Left renal cortex interstitium (tissue), 4 donors: ENCODE data around the gene MPC2. TPM values are rescaled to one million over a fixed set of nuclear protein-coding genes. Genes with fewer than 3 reads are reported as not detected.
"Not testable (repeated sequence)": the region's sequence is repeated elsewhere in the genome, so short reads cannot be mapped to it uniquely, and the experiment has no call there.

Experiments
- DNase-seq, 4 donors: peaks; one replicate each; pipeline ENCODE4 v3.0.0-alpha.2; 2013; ENCODE audit warnings: low read depth in 4 of 4, low spot score in 2 of 4, missing footprints in 1 of 4
- polyA plus RNA-seq, 4 donors: library from polyadenylated mRNA; unstranded; fragments of 120-200 nt; gene quantifications; one replicate each; pipeline ENCODE4 v1.2.1, GENCODE V29; 2013; ENCODE audit not compliant: insufficient read length in 4 of 4

The MPC2 gene
- polyA plus RNA-seq, 4 donors, result 172 to 207 (median 191) TPM

GRCh38 chr1:167910530-167910929 is 26.3 kb downstream of the MPC2 start:
- DNase-seq, result no peak

GRCh38 chr1:167909691-167910180 is 27.1 kb downstream of the MPC2 start:
- no peak for DNase-seq

GRCh38 chr1:167905671-167906070 is 31.2 kb downstream of the MPC2 start:
- no peak for DNase-seq

- no peak for DNase-seq
Observed at GRCh38 chr1:167905182-167905581, 31.7 kb downstream of the MPC2 start.

DNA sequence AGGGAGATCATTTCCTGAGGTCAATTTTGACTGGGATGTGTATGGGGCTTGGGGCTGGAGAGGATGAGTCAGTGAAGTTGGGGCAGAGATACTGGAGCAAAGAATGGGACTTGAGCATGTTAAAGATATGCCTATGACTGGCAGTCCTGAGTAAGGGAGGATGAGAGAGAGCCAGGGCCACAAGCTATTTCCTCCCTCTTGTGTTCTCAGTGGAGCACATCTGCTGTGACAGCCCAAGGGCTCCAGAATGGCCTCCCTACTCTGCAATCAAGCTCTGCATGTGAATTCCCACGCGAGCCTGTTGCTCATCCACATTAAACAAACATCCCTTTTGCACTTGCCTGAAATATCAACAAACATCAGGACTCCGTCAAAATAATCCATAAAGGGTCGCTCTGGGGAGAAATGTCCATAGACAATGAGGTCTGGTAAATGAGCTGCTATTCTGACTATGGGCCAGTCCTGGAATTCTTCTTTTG is 32.2 kb downstream of the MPC2 start:
- DNase-seq, result no peak

GRCh38 chr1:167900907-167901306 is 36.0 kb downstream of the MPC2 start:
- no peak for DNase-seq

- no peak for DNase-seq
Observed at GRCh38 chr1:167899253-167899681, 37.6 kb downstream of the MPC2 start.

DNA sequence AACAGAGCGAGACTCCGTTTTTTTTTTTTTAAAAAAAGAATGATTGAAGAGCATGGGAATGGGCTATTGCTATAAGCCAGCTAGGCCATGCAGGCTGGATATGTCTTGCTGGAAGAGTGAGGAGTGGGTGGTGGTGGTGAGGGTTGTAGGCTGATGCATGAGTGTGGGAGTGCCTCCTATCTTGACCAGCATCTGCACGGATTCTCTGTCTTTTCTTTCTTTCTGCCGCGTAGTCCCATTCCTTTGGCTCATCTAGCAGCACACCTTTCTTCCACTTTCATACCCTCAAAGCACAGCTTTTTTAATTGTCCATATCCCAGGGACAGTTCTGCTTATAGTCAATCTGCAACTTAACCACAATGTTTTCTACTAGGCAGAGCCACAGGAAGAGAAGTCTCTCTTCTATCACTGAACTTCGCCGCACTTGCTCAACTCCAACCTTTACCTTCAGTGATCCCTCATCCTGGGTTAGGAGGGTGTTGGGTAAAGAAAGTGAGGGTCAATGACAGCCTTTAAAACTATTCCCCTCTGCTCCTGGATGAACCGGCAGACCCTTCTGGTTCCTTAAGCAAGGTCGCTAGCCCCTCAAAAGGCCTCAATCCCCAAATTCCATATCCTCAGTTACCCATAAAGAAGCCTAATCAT is 38.2 kb downstream of the MPC2 start:
- DNase-seq, result no peak

GRCh38 chr1:167893798-167894197 is 43.1 kb downstream of the MPC2 start:
- DNase-seq, result no peak

GRCh38 chr1:167890400-167890799 is 46.5 kb downstream of the MPC2 start:
- DNase-seq, result no peak

DNA sequence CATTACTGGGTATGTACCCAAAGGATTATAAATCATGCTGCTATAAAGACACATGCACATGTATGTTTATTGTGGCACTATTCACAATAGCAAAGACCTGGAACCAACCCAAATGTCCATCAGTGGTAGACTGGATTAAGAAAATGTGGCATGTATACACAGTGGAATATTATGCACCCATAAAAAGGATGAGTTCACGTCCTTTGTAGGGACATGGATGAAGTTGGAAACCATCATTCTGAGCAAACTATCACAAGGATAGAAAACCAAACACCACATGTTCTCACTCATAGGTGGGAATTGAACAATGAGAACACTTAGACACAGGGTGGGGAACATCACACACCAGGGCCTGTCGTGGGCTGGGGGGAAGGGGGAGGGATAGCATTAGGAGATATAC is 49.7 kb downstream of the MPC2 start:
- not testable (repeated sequence) for DNase-seq

GRCh38 chr1:167882376-167882775 is 54.5 kb downstream of the MPC2 start:
- no peak for DNase-seq

DNA sequence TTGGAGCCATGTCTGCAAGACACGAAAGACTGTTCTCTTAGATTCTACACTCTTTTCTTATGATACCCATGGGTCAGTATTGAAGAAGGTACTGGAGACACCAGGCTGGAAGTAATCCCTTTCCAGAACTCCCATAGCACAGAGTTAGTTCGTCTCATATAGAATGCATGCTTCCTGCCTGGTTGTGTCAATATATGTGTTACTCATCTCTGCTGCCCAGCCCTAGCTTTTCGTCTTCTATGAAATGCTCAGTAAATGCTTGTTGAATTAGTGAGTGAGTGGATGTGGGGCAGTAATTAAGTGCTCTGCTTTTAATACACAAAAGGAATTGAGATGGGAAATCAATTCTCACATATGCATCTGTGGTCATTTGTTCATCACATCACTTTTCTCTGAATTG is 55.1 kb downstream of the MPC2 start:
- no peak for DNase-seq

GRCh38 chr1:167881069-167881468 is 55.8 kb downstream of the MPC2 start:
- no peak for DNase-seq

GRCh38 chr1:167880580-167881021 is 56.3 kb downstream of the MPC2 start:
- DNase-seq, result no peak

- DNase-seq, result no peak
Observed at GRCh38 chr1:167879508-167879907, 57.4 kb downstream of the MPC2 start.

DNA sequence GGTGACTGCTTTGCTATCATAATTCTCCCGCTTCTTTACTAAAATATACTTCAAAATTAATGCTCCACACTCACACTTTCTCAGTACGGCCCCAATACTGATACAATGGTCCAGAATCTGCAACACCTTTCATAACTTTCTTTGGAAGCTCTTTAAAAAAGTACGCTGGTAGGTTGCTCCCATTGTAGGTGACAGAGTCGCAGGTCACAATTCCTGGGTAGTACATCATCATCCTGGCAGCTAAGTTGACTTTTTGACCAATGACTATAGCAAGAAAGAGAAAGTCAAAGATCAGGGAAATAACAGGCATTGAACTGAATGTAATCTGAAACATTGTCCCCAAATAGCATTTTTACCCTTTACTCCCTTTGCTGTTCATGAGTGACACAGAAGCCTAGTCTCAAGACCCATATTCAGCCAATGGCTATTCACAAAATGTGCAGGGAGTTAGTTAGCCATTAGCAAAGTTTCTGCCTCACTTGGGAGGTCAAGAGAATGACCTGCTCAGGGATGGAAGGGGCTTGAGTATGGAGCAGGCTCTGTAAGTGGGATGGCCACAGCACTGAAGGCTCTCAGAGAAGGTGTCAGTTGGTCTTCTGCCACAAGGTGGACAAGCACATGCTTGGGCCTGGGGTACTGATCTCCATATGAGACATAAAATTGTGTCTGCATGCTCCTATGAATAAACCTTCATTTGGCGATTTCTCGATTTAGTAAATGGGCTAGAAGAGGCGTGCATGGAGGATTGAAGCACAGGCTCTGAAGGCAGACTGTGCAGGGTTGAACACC is 58.3 kb downstream of the MPC2 start:
- no peak for DNase-seq

DNA sequence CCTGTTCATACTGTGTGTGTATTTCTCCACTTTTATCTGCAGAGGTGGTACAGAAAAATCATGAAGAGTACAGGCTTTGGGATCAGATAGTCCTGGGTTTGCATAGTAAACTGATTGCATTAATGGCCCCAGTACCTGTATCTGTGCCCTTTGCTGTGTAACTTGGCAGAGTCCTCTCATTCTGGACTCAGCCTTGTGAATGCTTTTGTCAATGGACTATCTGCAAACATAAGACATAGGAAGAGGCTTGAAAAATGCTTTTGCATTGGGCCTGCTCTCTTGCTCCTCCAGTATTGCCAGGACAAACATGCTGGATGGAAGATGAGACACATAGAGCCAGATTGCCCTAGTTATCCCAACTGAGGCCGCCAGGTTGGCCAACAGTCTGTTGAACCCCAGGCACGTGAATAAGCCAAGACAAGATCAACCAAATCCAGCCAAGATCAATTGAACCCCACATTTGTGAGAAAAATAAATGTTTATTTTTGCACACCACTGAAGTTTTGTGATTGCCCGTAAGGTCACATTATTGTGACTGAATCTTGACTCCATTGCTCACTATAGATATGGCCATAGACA is 60.2 kb downstream of the MPC2 start:
- no peak for DNase-seq

DNA sequence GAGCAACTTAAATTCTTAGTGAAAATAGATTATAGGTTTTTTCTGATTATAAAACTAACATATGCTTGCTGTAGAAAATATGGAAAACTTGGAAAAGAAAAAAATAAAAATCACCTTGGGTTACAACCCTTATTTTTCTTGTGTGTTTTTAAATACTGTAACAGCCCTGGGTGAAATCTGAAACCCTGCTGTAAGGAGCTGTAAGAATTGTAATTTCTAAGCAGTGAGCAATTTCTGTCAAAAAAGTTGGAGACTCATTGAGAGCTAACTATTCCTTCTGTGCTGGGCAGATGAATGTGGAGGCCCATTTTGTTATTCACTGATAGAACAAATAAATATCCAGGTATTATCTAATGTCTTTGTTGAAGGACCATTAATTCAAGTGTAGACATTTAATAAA is 65.5 kb downstream of the MPC2 start:
- DNase-seq, result no peak

DNA sequence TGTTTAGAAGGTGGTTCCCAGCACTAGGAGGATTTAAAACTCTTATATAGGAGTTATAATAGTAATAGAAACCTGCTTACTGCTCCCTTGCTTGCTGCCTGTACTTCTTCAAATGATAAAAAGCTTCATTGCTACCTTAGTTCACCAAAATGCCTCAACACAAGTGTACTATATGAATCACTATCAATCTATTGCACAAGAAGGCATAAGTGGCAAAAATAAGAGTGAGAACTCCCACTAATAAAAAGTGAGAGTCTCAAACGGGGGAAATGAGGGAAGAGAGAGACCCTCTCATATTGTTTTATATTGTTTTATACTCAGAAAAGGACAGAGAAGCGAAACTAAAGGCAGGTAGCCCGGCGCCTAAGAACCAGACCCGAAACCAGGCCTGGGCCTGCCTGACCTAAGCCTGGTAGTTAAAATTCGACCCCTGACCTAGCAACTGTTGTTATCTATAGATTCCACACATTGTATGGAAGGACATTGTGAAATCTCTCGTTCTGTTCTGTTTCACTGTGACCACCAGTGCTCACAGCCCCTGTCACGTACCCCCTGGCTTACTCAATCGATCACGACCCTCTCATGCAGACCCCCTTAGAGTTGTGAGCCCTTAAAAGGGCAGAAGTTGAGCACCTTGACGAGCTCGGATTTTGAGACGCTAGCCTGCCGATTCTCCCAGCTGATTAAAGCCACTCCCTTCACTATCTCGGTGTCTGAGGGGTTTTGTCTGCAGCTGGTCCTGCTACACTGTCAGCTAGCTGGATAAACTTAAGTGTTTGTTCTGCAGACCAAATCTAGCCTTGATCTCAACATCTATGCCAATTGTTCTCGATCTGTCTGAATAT is 67.5 kb downstream of the MPC2 start:
- not testable (repeated sequence) for DNase-seq
